IMR-90 (cell line): ENCODE measurements around the gene NFX1. TPM values are rescaled to one million over a fixed set of nuclear protein-coding genes. Genes with fewer than 3 reads are reported as not detected.

Experiments used
- ATAC-seq: fragments of 200-7000 bp; cut with Tn5 transposase; 2 replicates; pipeline ENCODE4 v1.9.1; 2020; ENCODE audit warnings: low read depth, mild to moderate bottlenecking, moderate library complexity
- BruUV-seq: library from RNA; stranded (reverse); fragments of 400-500 nt; replicated peaks from 2 replicates; lab custom pipeline; 2021; lab: Mats Ljungman, UMichigan
- CTCF ChIA-PET: fragments of 300-600 bp; formaldehyde crosslinking; extraction: SDS; loops from one replicate; lab custom pipeline; 2021; ENCODE audit warnings: antibody characterized with exemption; lab: Yijun Ruan, JAX
- POLR2A ChIA-PET: fragments of 300-600 bp; sonication (Branson Sonifier 250); formaldehyde crosslinking; loops from one replicate; lab custom pipeline; 2022; ENCODE audit warnings: antibody characterized with exemption; ENCODE audit not compliant: unreplicated experiment; lab: Charles Lee
- DNase-seq: peaks from one replicate; pipeline ENCODE4 v3.0.0; 2013
- H2AFZ ChIP-seq: replicated peaks from 2 replicates; pipeline ENCODE3; 2013; ENCODE audit warnings: low read length, mild to moderate bottlenecking; ENCODE audit not compliant: poor library complexity
- H2AK5ac ChIP-seq: 2 replicates; pipeline ENCODE4 v1.6.1; 2013; ENCODE audit warnings: low read depth, low read length, inconsistent platforms
- H2AK9ac ChIP-seq: replicated peaks from 2 replicates; pipeline ENCODE3; 2013; ENCODE audit warnings: mild to moderate bottlenecking, low read depth, low read length, moderate library complexity; ENCODE audit not compliant: poor library complexity
- H2BK120ac ChIP-seq: 2 replicates; pipeline ENCODE4 v1.6.1; 2013; ENCODE audit warnings: low read depth, low read length, inconsistent platforms
- H2BK15ac ChIP-seq: 3 replicates; pipeline ENCODE4 v1.6.1; 2013; ENCODE audit warnings: low read depth, low read length, inconsistent platforms
- H2BK20ac ChIP-seq: 2 replicates; pipeline ENCODE4 v1.6.1; 2013; ENCODE audit warnings: low read depth, mild to moderate bottlenecking, inconsistent platforms, low read length, moderate library complexity
- H2BK5ac ChIP-seq: 2 replicates; pipeline ENCODE4 v1.6.1; 2013; ENCODE audit warnings: mild to moderate bottlenecking, low read depth, low read length, inconsistent platforms; ENCODE audit not compliant: poor library complexity, severe bottlenecking
- H3K14ac ChIP-seq: replicated peaks from 2 replicates; pipeline ENCODE4 v1.6.1; 2013; ENCODE audit warnings: low read depth, low read length, inconsistent platforms
- H3K18ac ChIP-seq: 2 replicates; pipeline ENCODE4 v1.6.1; 2013; ENCODE audit warnings: low read depth, low read length, control low read depth
- H3K23ac ChIP-seq: 2 replicates; pipeline ENCODE4 v1.6.1; 2013; ENCODE audit warnings: low read depth, low read length, inconsistent platforms
- H3K27ac ChIP-seq: 2 replicates; pipeline ENCODE4 v1.5.1; 2013; ENCODE audit warnings: mild to moderate bottlenecking, control low read depth, low read length; ENCODE audit not compliant: insufficient read depth
- H3K27me3 ChIP-seq: 2 replicates; pipeline ENCODE4 v1.6.1; 2013; ENCODE audit warnings: low read length; ENCODE audit not compliant: control insufficient read depth, insufficient read depth
- H3K36me3 ChIP-seq: 2 replicates; pipeline ENCODE4 v1.6.1; 2013; ENCODE audit warnings: low read length, mixed read lengths; ENCODE audit not compliant: control insufficient read depth, insufficient read depth
- H3K4ac ChIP-seq: 2 replicates; pipeline ENCODE4 v1.6.1; 2013; ENCODE audit warnings: low read depth, low read length, inconsistent platforms
- H3K4me1 ChIP-seq: 2 replicates; pipeline ENCODE4 v1.6.1; 2013; ENCODE audit warnings: low read length, mixed read lengths; ENCODE audit not compliant: control insufficient read depth, insufficient read depth
- H3K4me2 ChIP-seq: 2 replicates; pipeline ENCODE4 v1.6.1; 2013; ENCODE audit warnings: low read depth, mild to moderate bottlenecking, control low read depth, low read length, moderate library complexity
- H3K4me3 ChIP-seq: 2 replicates; pipeline ENCODE4 v1.5.1; 2013; ENCODE audit warnings: low read depth, mild to moderate bottlenecking, control low read depth, low read length, moderate library complexity; ENCODE audit not compliant: insufficient read depth
- H3K56ac ChIP-seq: 2 replicates; pipeline ENCODE4 v1.6.1; 2013; ENCODE audit warnings: low read length, inconsistent platforms; ENCODE audit not compliant: insufficient read depth; ENCODE audit errors: extremely low read depth
- H3K79me1 ChIP-seq, 2 experiments: 2 replicates each; pipeline ENCODE4 v1.6.1; 2013; ENCODE audit warnings: low read length in 2 of 2, inconsistent platforms in 1 of 2, low read depth in 1 of 2
- H3K9ac ChIP-seq: 2 replicates; pipeline ENCODE4 v1.6.1; 2013; ENCODE audit warnings: low read depth, low read length, control low read depth
- H3K9me1 ChIP-seq: 2 replicates; pipeline ENCODE4 v1.6.1; 2013; ENCODE audit warnings: low read length, inconsistent platforms; ENCODE audit not compliant: insufficient read depth
- H3K9me3 ChIP-seq: 2 replicates; pipeline ENCODE4 v1.6.1; 2013; ENCODE audit warnings: low read length; ENCODE audit not compliant: control insufficient read depth, insufficient read depth
- H4K20me1 ChIP-seq: 2 replicates; pipeline ENCODE4 v1.6.1; 2013; ENCODE audit warnings: low read length, inconsistent platforms; ENCODE audit not compliant: insufficient read depth
- H4K5ac ChIP-seq: 2 replicates; pipeline ENCODE4 v1.6.1; 2013; ENCODE audit warnings: mild to moderate bottlenecking, low read depth, low read length, control low read depth
- H4K8ac ChIP-seq, 2 experiments: 2 replicates each; pipeline ENCODE4 v1.6.1; 2013; ENCODE audit warnings: low read depth in 2 of 2, low read length in 2 of 2, control low read depth in 1 of 2, inconsistent platforms in 1 of 2
- H4K91ac ChIP-seq: 2 replicates; pipeline ENCODE4 v1.6.1; 2013; ENCODE audit warnings: low read depth, low read length, inconsistent platforms; ENCODE audit not compliant: insufficient read depth
- MAFK ChIP-seq: IDR thresholded peaks from 2 replicates; pipeline ENCODE4 v1.6.1; 2012; ENCODE audit warnings: low read depth, low read length, improper control_type of control experiment
- MAZ ChIP-seq: IDR thresholded peaks from 2 replicates; pipeline ENCODE4 v1.6.1; 2012; ENCODE audit warnings: low read depth, mild to moderate bottlenecking, low read length, improper control_type of control experiment, moderate library complexity, borderline replicate concordance
- MXI1 ChIP-seq: IDR thresholded peaks from 2 replicates; pipeline ENCODE4 v1.6.1; 2012; ENCODE audit warnings: low read depth, mild to moderate bottlenecking, low read length, moderate library complexity, borderline replicate concordance
- RAD21 ChIP-seq: IDR thresholded peaks from 2 replicates; pipeline ENCODE4 v1.6.1; 2012; ENCODE audit warnings: low read length, improper control_type of control experiment
- RFX5 ChIP-seq: IDR thresholded peaks from 2 replicates; pipeline ENCODE4 v1.8.0; 2012; ENCODE audit warnings: low read depth, mild to moderate bottlenecking, low read length, moderate library complexity
- SMC3 ChIP-seq: fragments of 150-350 bp; IDR thresholded peaks from 2 replicates; pipeline ENCODE4 v1.6.1; 2016; ENCODE audit warnings: low read depth, mild to moderate bottlenecking, antibody characterized with exemption, low read length, moderate library complexity
- USF2 ChIP-seq: fragments of 150-350 bp; IDR thresholded peaks from 2 replicates; pipeline ENCODE4 v1.6.1; 2017; ENCODE audit warnings: mild to moderate bottlenecking, antibody characterized with exemption, low read length, low read depth
- WGBS, 2 experiments: methylation state at CpG; one replicate each; pipeline versions ENCODE4 v1.1.5 to v1.1.7; 2013; ENCODE audit warnings: missing lambda C conversion rate in 2 of 2; ENCODE audit not compliant: insufficient read length in 1 of 2; ENCODE audit errors: extremely low coverage in 2 of 2; 5-methylcytosine and 5-hydroxymethylcytosine counted together
- dilution Hi-C: fragments of 300-500 bp; cut with HindIII; formaldehyde crosslinking; loops from one replicate; pipeline ENCODE4 v1.14.3; 2018; ENCODE audit warnings: low sequenced_read_pairs; ENCODE audit not compliant: unreplicated experiment
- in situ Hi-C: fragments of 300-500 bp; cut with MboI; formaldehyde crosslinking; loops from 3 replicates; pipeline ENCODE4 v1.14.3; 2019; ENCODE audit warnings: low sequenced_read_pairs, inconsistent platforms, mixed read lengths
- intact Hi-C: fragments of 100-400 bp; cut with micrococcal nuclease; formaldehyde crosslinking; loops from 2 replicates; pipeline ENCODE4 v1.10.0; 2022
- polyA plus RNA-seq, 3 experiments: library from polyadenylated mRNA; depleted of rRNA; stranded (reverse); fragments of >200 nt; gene quantifications; 2 replicates each; pipeline ENCODE4 v1.2.3, GENCODE V29; 2012; ENCODE audit warnings: low replicate concordance in 1 of 3
- total RNA-seq: library from RNA; depleted of rRNA; stranded (reverse); fragments of >200 nt; gene quantifications from 2 replicates; pipeline ENCODE4 v1.2.3, GENCODE V29; 2012

NFX1 gene
- total and polyA plus RNA-seq, 2 of the 4 experiments (the other 2 are of a cell fraction) = 27.0 to 36.0 TPM

GRCh38 chr9:33256236-33256635 is 34.1 kb upstream of the NFX1 start:
- BruUV-seq = no TSS peak
- H3K79me1 ChIP-seq = peaks cover 10 to 25% of the 10 kb centered on the region in 2 experiments
- ATAC-seq (no peak), DNase-seq (no peak)
- H3K4me1 ChIP-seq = no peaks in the 10 kb centered on the region
- H4K5ac ChIP-seq = no peak overlapping the region
- H2BK15ac ChIP-seq = no peak overlapping the region
- H2BK20ac ChIP-seq = no peak overlapping the region
- H3K23ac ChIP-seq = no peak overlapping the region
- H3K4me2 ChIP-seq = no peak overlapping the region
- intact Hi-C loops = no loop called here
- no peaks in the 10 kb centered on the region for H4K20me1 ChIP-seq
- no peak overlapping the region for H3K27ac ChIP-seq
- no peak overlapping the region for H2BK120ac ChIP-seq
- in situ Hi-C loops = no loop called here
- H2AK9ac ChIP-seq = no peak overlapping the region
- H4K91ac ChIP-seq = no peak overlapping the region
- no CpG with 5 or more reads among the region's 2 CpGs for WGBS, 2 experiments
- H3K4ac ChIP-seq = no peak overlapping the region
- H3K27me3 ChIP-seq = no peaks in the 10 kb centered on the region
- H3K9ac ChIP-seq = no peak overlapping the region
- H2AK5ac ChIP-seq = no peak overlapping the region
- H3K9me1 ChIP-seq = peaks cover 3% of the 10 kb centered on the region; the same call in 1 of the 2 replicates
- no peak overlapping the region for H3K18ac ChIP-seq
- no peak overlapping the region for H2AFZ ChIP-seq
- ChIA-PET POLR2A (no interaction called here), CTCF (no interaction called here)
- H3K56ac ChIP-seq = no peak overlapping the region
- H2BK5ac ChIP-seq = no peak overlapping the region
- TF ChIP-seq SMC3 (no peak), RAD21 (no peak), RFX5 (no peak), MXI1 (no peak), USF2 (no peak), MAFK (no peak), MAZ (no peak)
- H3K36me3 ChIP-seq = peaks cover 55% of the 10 kb centered on the region
- H3K9me3 ChIP-seq = no peaks in the 10 kb centered on the region
- H4K8ac ChIP-seq = no peak overlapping the region
- no peak overlapping the region for H3K4me3 ChIP-seq
- H3K14ac ChIP-seq = no peak overlapping the region
- dilution Hi-C loops = no loop called here
